AG08395 (cell line): ENCODE data around the gene RYR1.
"Not testable (repeated sequence)": the region's sequence is repeated elsewhere in the genome, so short reads cannot be mapped to it uniquely, and the experiment has no call there.

Experiments used
- DNase-seq: peaks from one replicate; pipeline ENCODE4 v3.0.0; 2012; ENCODE audit warnings: mixed read lengths, low spot score

Gene RYR1

DNA sequence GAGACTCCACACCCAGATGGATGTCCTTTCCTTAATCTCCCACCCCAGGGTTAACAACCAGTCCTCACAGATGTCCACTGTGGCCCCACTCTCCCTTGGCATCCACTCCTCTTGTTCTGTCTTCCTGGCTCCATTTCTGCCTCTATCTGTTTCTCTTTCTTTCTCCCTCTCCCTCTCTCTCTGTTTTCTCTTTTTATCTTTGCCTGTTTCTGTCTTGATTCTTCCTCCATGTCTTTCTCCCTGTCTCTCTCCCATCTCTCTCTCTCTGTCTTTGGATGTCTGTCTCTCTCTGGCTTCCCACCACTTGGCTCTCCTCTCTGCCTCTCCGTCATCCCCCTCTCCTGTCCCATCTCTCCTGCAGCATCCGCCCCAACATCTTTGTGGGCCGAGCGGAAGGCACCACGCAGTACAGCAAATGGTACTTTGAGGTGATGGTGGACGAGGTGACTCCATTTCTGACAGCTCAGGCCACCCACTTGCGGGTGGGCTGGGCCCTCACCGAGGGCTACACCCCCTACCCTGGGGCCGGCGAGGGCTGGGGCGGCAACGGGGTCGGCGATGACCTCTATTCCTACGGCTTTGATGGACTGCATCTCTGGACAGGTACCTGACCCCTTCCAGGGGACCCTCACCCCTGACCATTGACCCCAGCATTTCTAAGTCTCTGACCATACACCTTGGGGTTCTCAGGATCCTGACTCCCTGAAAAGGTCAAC is 24.4 kb downstream of the RYR1 start:
- DNase-seq: no peak

DNA sequence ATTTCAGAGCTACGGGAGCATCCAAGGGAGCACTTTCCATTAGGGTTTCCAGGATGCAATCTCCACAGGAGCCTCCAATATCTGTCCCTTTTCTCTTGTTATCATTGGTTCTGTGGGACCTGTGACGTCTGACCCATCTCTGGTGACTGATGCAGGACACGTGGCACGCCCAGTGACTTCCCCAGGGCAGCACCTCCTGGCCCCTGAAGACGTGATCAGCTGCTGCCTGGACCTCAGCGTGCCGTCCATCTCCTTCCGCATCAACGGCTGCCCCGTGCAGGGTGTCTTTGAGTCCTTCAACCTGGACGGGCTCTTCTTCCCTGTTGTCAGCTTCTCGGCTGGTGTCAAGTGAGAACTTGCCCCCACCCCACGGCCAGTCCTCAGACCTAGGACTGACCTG is 25.5 kb downstream of the RYR1 start:
- no peak for DNase-seq

DNA sequence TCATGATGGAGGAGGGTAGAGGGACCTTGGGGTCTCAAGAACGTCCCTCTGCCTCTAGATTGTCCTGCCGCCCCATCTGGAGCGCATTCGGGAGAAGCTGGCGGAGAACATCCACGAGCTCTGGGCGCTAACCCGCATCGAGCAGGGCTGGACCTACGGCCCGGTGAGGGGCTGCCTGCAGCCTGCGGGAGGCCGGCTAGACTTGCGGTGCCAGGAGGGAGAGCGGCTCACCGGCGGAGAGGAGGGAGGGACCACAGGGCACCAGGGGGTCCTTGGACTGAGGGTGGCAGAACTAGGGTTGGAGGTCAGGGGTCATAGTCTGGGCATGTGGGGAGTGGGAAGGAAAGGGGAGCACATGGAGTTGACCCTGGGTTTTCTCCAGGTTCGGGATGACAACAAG is 29.9 kb downstream of the RYR1 start:
- no peak for DNase-seq

GRCh38 chr19:38464421-38465082 is 31.1 kb downstream of the RYR1 start:
- no peak for DNase-seq

DNA sequence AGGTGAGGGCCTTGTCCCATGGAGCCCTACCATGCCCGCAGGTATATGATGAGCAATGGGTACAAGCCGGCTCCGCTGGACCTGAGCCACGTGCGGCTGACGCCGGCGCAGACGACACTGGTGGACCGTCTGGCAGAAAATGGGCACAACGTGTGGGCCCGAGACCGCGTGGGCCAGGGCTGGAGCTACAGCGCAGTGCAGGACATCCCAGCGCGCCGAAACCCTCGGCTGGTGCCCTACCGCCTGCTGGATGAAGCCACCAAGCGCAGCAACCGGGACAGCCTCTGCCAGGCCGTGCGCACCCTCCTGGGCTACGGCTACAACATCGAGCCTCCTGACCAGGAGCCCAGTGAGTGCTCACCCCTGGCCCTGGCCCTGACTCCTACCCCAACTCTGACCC is 32.6 kb downstream of the RYR1 start:
- no peak for DNase-seq

DNA sequence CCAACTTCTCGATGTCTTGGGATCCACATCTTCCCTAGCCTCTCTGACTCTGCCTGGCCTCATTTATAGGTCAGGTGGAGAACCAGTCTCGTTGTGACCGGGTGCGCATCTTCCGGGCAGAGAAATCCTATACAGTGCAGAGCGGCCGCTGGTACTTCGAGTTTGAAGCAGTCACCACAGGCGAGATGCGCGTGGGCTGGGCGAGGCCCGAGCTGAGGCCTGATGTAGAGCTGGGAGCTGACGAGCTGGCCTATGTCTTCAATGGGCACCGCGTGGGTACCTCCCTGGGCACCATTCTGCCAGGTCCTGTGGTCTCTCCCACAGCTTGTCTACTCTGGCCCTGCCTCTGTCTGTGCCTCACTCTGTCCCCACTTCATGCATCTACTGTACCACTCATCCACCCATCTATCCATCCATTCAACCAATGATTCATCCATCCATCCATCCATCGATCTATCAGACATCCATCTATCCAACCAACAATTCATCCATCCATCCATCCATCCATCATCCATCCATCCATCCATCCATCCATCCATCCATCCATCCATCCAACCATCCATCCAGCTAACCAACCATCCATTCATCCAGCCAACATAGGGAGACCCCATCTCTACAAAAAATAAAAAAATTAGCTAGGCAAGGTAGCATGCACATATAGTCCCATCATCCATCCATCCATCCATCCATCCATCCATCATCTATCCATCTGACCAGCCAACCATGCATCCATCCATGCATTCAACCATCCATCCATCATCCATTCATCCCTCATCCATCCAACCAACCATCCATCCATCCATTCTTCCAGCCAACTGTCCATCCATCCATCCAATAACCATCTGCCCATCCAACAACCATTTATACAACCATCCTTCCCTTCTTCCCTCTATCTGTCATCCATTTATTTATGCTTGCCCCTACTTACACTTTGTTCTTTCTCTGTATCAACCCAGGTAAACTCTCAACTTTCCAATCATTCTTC is 34.3 kb downstream of the RYR1 start:
- DNase-seq: no peak

- no peak for DNase-seq
Observed at GRCh38 chr19:38469151-38469550, 35.7 kb downstream of the RYR1 start.

DNA sequence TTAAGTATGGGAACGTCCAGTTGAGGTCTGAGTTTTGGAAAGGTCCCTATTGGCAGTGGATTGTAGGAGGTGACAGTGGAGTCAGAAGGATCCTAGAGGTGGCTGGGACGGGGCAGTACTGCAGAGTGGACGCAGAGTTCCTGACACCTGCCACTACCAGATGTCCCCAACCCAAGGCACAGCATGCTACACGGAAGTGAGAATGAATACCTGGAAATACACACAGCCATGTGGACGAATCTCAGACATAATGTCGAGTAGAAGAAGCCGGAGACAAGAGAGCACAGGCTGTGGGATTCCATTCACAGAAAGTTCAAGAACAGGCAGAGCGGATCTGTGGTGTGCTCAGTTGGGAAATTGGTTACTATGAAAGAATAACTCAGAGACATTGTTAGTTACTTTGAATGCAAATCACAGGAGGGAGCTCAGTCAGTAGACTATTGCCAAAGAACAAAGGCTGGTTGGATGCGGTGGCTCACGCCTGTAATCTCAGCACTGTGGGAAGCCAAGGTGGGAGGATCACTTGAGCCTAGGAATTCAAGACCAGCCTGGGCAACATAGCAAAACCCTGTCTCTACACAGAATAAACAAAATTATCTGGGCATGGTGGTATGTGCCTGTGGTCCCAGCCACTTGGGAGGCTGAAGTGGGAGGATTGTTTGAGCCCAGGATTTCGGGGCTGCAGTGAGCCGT is 37.4 kb downstream of the RYR1 start:
- no peak for DNase-seq

DNA sequence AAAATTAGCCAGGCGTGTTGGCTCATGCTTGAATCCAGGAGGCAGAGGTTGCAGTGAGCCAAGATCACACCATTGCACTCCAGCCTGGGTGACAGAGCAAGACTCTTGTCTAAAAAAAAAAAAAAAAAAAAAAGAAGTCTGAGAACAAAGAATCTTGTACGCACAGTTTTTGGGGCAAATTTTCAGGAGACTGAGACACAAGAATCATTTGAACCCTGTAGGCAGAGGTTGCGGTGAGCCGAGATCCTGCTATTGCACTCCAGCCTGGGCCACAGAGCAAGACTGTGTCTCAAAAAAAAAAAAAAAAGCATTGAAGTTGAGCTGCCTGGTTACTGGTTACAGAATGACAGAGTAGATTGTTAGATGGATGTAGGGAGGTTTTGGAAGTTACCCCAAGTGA is 39.2 kb downstream of the RYR1 start:
- DNase-seq: not testable (repeated sequence)

DNA sequence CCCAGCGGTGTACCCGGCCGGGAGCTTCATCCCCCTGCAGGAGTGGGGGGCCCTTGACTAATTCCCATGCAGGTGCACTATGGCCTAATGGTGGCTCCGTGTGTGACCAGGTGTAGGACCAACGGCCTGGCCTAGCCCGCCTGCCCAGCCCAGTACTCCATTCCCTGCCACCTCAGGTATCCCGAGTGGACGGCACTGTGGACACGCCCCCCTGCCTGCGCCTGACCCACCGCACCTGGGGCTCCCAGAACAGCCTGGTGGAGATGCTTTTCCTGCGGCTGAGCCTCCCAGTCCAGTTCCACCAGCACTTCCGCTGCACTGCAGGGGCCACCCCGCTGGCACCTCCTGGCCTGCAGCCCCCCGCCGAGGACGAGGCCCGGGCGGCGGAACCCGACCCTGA is 39.7 kb downstream of the RYR1 start:
- DNase-seq: no peak

- no peak for DNase-seq
Observed at GRCh38 chr19:38475176-38475575, 41.7 kb downstream of the RYR1 start.

GRCh38 chr19:38478273-38478971 is 44.9 kb downstream of the RYR1 start:
- DNase-seq: no peak

GRCh38 chr19:38482496-38482895 is 49.0 kb downstream of the RYR1 start:
- no peak for DNase-seq

DNA sequence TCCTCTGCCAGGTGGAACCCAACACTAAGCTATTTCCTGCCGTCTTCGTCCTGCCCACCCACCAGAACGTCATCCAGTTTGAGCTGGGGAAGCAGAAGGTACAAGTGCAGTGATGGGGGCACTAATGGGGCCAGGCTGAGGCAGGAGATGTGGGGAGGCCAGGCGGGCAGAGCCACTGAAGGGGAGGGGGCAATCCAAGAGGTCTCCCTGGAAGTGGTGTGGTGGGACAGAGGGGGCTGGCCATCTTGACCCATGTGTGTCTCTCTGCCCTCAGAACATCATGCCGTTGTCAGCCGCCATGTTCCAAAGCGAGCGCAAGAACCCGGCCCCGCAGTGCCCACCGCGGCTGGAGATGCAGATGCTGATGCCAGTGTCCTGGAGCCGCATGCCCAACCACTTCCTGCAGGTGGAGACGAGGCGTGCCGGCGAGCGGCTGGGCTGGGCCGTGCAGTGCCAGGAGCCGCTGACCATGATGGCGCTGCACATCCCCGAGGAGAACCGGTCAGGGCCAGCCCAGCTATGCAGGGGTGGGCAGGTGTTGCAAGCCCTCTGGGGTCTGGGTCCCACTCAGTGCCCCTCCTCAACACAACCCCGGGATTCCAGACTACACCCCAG is 49.6 kb downstream of the RYR1 start:
- DNase-seq: no peak

- no peak for DNase-seq
Observed at GRCh38 chr19:38484747-38485146, 51.3 kb downstream of the RYR1 start.

DNA sequence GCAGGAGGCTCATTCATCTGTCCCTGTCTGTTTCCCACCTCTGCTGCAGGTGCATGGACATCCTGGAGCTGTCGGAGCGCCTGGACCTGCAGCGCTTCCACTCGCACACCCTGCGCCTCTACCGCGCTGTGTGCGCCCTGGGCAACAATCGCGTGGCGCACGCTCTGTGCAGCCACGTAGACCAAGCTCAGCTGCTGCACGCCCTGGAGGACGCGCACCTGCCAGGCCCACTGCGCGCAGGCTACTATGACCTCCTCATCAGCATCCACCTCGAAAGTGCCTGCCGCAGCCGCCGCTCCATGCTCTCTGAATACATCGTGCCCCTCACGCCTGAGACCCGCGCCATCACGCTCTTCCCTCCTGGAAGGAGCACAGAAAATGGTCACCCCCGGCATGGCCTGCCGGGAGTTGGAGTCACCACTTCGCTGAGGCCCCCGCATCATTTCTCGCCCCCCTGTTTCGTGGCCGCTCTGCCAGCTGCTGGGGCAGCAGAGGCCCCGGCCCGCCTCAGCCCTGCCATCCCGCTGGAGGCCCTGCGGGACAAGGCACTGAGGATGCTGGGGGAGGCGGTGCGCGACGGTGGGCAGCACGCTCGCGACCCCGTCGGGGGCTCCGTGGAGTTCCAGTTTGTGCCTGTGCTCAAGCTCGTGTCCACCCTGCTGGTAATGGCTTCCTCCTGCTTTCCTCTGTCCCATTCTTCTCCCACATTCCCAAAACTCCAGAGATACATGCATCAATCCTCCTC is 52.2 kb downstream of the RYR1 start:
- DNase-seq: no peak

DNA sequence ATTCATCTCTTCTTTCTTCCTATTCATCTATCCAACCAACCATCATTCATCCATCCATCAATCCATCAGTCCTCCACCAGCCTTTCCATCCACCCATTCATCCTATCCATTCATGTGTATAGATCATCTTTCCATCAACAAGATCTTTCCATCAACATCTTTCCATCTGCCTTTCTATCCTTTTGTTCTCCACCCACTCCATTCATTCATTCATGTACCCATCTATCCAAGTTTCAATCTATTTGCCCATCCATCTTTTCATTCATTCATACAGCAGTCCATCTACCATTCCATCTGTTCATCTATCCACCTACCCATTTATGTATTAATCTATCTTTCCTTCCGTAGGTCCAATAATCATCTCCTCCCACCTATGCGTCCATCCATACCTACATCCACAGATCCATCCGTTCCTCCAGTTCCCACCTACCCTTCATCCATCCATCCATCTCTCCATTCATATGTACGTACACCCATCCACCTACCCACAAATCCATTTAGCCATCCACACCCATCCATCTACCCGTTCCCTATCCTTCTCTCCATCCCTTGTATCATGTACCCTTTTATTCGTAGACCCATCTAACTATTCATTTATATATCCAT is 53.3 kb downstream of the RYR1 start:
- no peak for DNase-seq

- no peak for DNase-seq
Observed at GRCh38 chr19:38488096-38488495, 54.6 kb downstream of the RYR1 start.

GRCh38 chr19:38488776-38489481 is 55.4 kb downstream of the RYR1 start:
- no peak for DNase-seq
